DLD1 (cell line): ENCODE results near the gene MT1F.

Source experiments
- in situ Hi-C: cut with HindIII; loops from 2 replicates; pipeline ENCODE4 v1.10.0; 2017; ENCODE audit warnings: low sequenced_read_pairs

MT1F gene

DNA sequence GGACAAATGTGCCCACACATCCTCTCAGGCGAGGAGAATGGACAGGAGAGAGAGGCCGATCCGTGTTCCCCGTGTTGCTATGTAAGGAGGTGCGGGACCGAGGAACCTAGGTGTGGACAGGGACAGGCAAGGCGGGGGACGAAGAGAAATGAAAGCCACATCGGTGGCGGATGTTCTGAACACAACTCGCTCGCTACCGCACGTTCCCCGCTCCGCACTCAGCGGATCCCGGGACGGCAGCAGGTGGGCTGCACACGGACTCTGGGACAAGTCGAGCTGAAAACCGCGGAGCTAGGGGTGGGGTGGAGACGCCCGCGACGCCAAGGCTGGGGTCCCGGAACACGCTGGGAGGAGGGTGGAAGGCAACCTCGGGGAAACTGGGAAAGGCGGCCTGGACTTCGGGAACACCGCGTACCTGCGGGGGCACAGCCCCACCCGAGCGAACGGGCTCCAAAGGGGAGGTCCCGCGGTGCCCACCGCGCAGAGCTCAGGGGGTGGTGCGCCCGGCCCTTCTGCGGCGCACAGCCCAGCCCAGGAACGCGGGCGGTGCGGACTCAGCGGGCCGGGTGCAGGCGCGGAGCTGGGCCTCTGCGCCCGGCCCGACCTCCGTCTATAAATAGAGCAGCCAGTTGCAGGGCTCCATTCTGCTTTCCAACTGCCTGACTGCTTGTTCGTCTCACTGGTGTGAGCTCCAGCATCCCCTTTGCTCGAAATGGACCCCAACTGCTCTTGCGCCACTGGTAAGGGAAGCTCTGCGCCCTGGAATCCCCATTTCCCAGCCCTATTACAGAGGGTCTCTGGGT is 32.4 kb upstream of the MT1F start, which contains the start of gene MT1E:
Gene MT1E, plus strand, starts transcription at position 642 of the 803 bp plus-strand sequence. Its CDS starts 71 bp downstream, at position 713.
- in situ Hi-C loops, result no loop called here

DNA sequence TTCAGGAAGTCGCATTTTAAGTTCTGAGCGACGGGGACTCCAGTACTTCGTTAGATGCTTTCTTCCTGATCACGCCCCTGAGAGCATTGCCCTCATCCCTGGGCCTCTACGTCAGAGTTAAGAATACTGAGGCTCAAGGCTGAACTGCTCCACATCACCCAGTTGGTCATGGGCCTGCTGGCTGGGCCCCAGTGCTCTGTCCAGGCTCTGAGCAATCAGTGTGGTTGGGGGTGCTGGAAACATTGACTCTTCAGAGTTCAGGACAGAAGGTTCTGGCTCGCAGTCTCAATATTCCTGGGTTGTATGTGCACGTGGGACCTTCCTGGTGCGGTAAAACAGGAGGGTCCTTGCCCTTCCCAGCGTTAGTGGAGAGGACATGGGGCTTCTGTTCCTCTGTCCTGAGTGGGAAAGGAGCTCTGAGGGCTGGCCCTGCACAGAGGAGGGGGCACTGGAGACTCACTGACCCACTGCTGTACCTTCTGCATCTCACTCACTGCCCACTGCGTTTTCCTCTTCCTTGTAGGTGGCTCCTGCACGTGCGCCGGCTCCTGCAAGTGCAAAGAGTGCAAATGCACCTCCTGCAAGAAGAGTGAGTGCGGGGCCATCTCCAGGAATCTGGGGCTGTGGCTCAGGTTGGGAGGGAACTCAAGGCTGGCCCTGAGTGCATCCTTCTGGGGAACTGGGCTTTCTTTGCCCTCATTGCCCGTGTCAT is 31.7 kb upstream of the MT1F start:
- in situ Hi-C loops, result no loop called here

DNA sequence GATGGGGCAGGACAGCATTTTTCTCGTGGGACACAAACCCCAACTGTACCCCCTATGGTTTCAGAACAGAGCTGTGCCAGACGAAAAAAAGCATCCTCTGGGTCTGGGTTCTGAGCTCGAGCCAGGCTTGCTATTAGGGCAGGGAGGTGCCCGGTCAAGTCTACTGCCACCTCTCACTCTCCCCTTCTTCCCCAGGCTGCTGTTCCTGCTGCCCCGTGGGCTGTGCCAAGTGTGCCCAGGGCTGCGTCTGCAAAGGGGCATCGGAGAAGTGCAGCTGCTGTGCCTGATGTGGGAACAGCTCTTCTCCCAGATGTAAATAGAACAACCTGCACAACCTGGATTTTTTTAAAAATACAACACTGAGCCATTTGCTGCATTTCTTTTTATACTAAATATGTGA is 31.1 kb upstream of the MT1F start:
- in situ Hi-C loops, result no loop called here

DNA sequence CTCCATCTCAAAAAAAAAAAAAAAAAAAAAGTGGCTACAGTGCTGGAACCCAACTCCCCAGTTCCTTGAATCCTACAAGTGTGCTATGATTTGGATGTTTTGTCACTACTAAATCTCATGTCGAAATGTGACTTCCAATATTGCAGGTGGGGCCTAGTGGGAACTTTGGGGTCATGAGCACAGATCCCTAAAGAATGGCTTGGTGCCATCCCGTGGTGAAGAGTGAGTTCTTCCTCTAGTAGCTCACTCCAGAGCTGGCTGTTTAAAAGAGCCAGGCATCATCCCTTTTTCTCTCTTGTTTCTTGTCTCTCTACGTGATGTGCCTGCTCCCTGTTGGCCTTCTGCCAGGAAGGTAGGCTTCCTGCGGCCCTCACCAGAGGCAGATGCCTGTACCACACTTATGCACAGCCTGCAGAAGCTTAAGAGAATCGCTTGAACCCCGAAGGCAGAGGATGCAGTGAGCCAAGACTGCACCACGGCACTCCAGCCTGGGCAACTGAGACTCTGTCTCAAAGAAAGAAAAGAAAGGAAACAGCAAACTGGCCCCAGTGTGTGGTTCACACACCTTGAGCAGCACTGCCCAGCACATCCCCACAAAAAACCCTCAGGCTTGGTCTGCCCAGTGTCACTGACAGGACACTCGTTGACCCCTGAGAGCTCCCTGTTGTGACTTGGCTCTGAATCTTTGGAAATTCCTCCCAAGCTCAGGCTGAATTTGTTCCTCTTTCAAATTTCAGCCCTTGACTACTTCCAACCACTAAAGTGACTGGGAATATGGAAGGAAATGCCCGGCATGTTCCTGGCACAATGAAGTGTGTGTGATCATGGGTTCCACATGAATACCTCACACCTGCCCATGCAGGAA is 29.0 kb upstream of the MT1F start:
- in situ Hi-C loops, result no loop called here

DNA sequence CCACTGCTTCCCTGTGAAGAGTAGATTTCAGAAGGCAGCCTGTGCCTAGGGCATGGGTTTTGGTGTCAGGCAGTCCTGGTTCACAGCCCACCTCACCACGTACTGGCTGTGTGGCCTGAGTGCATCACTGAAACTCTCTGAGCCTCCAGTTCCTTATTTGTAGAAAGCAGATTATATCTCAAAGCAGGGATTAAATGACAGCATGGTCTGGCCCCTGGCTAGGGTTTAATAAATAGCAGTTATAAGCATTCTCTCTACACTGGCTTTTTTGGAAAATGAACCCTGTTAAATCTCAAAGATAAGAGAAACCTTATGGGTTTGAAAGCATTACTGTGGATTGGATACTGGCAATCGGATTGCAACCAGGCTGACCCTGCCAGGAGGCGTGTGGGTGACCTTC is 28.2 kb upstream of the MT1F start:
- in situ Hi-C loops, result no loop called here

DNA sequence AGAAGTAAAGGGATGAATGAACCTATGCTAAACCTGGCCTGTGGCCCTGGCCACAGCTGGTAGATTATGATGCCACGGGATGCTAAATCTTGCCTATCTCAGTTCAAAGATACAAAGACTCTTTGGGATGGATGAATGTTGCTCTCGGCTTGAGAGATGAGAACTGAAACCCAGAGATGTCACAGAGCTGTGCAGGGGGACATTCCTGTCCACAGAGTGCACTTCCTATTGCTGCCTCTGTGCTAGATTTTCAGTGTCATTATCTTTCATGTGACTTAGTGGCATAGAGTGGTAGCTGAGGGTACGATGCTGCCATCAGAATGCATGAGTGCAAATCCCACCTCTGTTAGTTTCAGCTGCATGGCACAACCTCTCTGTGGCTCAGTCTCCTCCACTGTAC is 27.6 kb upstream of the MT1F start:
- in situ Hi-C loops, result no loop called here

DNA sequence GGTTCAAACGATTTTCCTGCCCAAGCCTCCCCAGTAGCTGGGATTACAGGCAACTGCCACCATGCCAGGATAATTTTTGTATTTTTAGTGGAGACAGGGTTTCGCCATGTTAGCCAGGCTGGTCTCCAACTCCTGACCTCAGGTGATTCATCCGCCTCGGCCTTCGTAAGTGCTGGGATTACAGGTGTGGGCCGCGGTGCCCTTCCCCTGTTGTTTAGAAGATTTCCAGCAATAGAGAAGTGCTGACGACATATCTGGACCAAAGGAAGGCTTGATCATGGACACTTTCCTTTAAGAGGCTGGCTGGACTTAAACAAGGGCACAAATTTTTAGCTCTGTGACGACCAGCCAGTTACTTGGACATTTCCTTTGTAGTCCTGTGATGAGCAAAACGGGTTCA is 26.6 kb upstream of the MT1F start:
- in situ Hi-C loops, result no loop called here

DNA sequence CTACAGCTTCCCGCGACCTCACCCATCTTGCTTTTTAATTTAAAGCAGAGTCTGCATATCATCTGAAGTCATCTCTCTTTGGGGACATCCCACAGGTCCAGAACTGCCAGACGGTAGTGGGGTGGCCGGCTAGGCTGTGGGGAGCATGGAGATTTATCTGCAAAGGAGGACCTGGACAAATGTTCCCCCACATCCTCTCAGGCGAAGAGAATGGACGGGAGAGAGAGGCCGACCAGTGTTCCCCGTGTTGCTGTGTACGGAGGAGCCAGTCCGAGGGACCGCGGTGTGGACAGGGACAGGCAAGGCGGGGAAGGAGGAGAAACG is 26.0 kb upstream of the MT1F start:
- in situ Hi-C loops, result no loop called here

DNA sequence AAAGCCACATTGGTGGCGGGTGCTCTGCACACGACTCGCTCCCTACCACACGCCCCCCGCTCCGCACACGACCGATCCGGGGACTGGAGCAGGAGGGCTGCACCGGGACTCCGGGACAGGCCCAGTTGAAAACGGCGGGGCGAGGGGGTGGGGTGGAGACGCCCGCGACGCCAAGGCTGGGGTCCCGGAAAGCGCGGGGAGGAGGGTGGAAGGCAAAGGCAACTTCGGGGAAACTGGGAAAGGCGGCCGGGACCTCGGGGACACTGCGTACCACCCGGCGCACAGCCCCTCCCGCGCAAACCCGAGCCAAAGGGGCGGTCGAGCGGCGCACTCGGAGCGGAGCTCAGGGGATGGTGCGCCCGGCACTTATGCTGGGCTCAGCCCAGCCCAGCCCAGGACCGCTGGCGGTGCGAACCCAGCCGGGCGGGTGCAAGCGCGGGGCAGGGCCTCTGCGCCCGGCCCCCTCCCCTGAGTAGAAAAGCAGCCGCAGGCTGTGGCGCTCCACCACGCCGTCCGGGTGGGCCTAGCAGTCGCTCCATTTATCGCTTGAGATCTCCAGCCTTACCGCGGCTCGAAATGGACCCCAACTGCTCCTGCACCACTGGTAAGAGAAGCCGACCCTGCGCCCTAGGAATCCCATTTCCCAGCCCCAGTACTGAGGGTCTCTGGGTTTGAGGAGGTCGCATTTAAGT is 25.5 kb upstream of the MT1F start, which contains the start of gene MT1M:
Gene MT1M, plus strand, starts transcription at position 504 of the 692 bp plus-strand sequence. Its CDS starts 73 bp downstream, at position 577.
- in situ Hi-C loops, result no loop called here

DNA sequence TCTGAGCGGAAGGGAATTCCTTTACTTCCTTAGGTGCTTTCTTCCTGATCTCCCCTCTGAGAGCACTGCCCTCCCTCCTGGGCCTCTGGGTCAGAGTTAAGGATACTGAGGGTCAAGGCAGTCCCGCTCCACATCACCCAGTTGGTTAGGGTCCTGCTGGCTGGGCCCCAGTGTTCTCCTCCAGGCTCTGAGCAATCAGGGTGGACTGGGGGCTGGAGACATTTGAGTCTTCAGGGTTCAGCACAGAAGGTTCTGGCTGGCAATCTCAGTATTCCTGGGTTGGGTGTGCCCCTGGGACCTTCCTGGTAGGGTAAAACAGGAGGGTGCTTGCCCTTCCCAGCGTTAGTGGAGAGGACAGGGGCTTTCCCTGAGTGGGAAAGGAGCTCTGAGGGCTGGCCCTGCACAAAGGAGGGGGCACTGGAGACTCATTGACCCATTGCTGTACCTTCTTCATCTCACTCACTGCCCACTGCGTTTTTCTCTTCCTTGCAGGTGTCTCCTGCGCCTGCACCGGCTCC is 24.9 kb upstream of the MT1F start:
- in situ Hi-C loops, result no loop called here

DNA sequence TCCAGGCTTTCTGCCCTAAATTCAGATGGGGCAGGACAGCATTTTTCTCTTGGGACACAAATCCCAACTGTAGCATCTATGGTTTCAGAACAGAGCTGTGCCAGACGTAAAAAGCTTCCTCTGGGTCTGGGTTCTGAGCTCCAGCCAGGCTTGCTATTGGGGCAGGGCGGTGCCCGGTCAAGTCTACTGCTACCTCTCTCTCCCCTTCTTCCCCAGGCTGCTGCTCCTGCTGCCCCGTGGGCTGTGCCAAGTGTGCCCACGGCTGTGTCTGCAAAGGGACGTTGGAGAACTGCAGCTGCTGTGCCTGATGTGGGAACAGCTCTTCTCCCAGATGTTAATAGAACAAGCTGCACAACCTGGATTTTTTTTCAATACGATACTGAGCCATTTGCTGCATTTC is 24.2 kb upstream of the MT1F start:
- in situ Hi-C loops, result no loop called here

DNA sequence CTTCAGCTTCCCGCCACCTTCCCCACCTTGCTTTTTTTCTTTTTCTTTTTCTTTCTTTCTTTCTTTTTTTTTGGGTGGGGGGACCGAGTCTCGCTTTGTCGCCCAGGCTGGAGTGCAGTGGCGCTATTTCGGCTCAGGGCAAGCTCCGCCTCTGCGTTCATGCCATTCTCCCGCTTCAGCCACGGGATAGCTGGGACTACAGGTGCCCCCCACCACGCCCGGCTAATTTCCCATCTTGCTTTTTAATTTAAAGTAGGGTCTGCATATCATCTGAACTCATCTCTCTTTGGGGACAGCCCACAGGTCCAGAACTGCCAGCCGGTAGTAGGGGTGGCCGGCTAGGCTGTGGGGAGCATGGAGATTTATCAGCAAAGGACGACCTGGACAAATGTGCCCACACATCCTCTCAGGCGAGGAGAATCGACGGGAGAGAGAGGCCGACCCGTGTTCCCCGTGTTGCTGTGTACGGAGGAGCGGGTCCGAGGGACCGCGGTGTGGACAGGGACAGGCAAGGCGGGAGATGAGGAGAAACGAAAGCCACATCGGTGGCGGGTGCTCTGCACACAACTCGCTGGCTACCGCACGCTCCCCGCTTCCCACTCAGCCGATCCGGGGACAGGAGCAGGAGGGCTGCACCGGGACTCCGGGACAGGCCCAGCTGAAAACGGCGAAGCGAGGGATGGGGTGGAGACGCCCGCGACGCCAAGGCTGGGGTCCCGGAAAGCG is 22.9 kb upstream of the MT1F start:
- in situ Hi-C loops, result no loop called here

DNA sequence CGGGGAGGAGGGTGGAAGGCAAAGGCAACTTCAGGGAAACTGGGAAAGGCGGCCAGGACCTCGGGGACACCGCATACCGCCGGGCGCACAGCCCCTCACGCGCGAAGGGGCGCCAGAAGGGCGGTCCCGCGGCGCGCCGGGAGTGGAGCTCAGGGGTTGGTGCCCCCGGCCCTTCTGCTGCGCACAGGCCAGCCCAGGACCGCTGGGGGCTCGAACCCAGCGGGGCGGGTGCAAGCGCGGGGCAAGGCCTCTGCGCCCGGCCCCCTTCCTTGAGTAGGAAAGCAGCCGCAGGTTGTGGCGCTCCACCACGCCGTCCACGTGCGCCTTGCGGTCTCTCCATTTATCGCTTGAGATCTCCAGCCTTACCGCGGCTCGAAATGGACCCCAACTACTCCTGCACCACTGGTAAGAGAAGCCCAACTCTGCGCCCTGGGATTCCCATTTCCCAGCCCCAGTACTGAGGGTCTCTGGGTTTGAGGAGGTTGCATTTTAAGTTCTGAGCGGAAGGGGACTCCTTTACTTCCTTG is 22.3 kb upstream of the MT1F start:
- in situ Hi-C loops, result no loop called here

DNA sequence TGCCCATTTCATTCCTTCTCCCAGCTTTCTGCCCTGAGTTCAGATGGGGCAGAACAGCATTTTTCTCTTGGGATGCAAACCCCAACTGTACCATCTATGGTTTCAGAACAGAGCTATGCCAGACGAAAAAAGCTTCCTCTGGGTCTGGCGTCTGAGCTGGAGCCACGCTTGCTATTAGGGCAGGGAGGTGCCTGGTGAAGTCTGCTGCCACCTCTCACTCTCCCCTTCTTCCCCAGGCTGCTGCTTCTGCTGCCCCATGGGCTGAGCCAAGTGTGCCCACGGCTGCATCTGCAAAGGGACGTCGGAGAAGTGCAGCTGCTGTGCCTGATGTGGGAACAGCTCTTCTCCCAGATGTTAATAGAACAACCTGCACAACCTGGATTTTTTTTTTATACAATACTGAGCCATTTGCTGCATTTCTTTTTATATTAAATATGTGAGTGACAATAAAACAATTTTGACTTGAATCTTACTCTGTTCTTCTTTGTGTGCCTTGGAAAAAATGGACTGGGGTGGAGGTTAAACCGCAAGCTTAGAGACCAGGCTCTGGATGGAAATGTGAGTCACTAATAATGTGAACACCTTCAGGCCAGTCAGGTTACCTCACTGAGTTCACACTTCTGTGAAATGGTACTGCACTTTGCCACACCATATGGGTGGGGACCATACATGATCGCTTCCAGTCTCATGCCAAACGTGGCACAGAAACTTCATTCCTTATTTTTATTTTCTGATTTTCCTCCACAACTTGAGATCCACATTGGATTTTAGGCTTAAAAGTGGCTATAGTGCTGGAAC is 20.9 kb upstream of the MT1F start:
- in situ Hi-C loops, result no loop called here

DNA sequence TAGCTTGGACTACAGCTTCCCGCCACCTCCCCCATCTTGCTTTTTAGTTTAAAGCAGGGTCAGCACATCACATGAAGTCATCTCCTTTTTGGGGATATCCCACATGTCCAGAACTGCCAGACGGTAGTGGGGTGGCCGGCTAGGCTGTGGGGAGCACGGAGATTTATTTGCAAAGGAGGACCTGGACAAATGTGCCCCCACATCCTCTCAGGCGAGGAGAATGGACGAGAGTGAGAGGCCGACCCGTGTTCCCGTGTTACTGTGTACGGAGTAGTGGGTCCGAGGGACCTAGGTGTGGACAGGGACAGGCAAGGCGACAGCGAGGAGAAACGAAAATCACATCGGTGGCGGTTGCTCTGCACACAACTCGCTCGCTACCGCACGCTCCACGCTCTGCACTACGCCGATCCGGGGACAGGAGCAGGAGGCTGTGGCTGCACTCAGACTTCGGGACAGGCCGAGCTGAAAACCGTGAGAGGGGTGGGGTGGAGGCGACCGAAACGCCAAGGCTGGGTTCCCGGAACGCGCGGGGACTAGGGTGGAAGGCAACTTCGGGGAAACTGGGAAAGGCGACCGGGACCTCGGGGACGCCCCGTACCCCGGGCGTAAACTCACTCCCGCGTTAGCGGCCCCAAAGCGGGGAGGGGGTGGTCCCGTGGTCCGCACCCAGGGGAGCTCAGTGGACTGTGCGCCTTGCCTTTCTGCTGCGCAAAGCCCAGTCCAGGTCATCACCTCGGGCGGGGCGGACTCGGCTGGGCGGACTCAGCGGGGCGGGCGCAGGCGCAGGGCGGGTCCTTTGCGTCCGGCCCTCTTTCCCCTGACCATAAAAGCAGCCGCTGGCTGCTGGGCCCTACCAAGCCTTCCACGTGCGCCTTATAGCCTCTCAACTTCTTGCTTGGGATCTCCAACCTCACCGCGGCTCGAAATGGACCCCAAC is 19.7 kb upstream of the MT1F start, which contains the start of gene MT1A:
Gene MT1A, plus strand, starts transcription at position 853 of the 937 bp plus-strand sequence. Its CDS starts 73 bp downstream, at position 926.
- in situ Hi-C loops, result no loop called here

DNA sequence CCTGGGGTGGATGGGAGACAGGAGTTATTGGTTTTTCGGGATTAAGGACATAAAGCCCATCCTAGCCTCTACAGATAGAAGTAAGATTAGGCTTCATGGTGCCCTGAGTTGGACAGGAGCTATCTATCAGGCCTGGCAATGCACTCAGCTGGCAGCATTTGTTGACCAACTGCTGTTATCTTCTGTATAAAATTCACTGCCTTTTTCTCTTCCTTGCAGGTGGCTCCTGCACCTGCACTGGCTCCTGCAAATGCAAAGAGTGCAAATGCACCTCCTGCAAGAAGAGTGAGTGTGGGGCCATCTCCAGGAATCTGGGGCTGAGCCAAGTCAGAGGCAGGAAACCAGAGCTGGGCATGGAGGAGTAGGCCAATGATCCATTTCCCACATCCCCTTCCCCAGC is 18.7 kb upstream of the MT1F start:
- in situ Hi-C loops, result no loop called here

DNA sequence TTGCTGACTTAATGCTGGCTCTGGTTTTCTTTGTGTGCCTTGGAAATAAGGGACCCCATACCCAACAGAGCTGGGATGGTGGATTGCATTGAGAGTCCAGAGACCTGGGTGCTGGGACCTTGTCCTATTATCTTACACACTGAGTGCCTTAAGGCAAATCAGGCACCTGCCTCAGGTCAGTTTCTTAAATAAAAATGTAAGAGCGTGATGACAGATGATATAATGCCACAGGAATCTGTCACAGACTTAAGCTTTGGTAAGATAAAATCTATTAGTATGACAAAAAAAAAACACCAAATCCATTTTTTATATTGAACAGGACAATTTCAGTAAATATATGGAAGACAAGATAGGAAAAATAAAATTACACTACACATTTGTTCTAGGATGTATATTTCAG is 17.7 kb upstream of the MT1F start:
- in situ Hi-C loops, result no loop called here

DNA sequence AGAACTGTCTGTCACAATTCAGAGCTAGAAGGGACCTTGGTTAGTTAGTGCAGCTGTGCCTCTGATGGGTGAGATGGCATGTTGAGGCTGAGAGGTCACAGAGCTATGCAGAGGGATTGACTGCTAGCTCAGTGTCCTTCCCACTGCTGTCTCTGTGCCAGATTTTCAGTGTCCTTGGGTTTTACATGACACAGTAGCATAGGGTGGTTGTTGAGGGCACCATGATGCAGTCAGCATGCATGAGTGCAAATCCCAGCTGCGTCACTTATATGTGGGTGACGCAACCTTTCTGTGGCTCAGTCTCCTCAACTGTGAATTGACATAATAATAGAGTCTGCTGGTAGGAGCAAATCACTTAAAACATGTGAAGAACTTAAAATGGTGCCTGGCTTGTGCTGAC is 16.6 kb upstream of the MT1F start:
- in situ Hi-C loops, result no loop called here
